DMS153 (cell line): ENCODE results near the gene EVPLL.
"Not testable (repeated sequence)": the region's sequence is repeated elsewhere in the genome, so short reads cannot be mapped to it uniquely, and the experiment has no call there.

Experiments
- DNase-seq: peaks from one replicate; lab custom pipeline; 2025; lab: John Stamatoyannopoulos, UW

EVPLL gene

GRCh38 chr17:18425593-18425992 is 48.0 kb downstream of the EVPLL start:
- DNase-seq, result not testable (repeated sequence)

- not testable (repeated sequence) for DNase-seq
Observed at GRCh38 chr17:18426639-18427038, 49.1 kb downstream of the EVPLL start.

GRCh38 chr17:18432206-18432605 is 54.6 kb downstream of the EVPLL start:
- not testable (repeated sequence) for DNase-seq
